Measurements from ENCODE around the gene NRSN2. TPM values are rescaled to one million over a fixed set of nuclear protein-coding genes. Genes with fewer than 3 reads are reported as not detected.
"Not testable (repeated sequence)": the region's sequence is repeated elsewhere in the genome, so short reads cannot be mapped to it uniquely, and the experiment has no call there.

Gene NRSN2
- total and polyA plus RNA-seq, 2 experiments from 2014 or later, result 111 to 170 TPM

GRCh38 chr20:371755-372542, 25.0 kb downstream of the NRSN2 start:
- TF ChIP-seq CTCF (IDR thresholded peaks at IDR 0.05; ENCODE audit: low read depth, low read length), result no peak
- Histone ChIP-seq H3K27me3 (no peaks in the 10 kb centered on the region), H3K9me3 (ENCODE audit: low read depth) (no peaks in the 10 kb centered on the region), H3K4me3 (no peak overlapping the region), H3K36me3 (no peaks in the 10 kb centered on the region), H3K4me1 (ENCODE audit: low read depth) (no peaks in the 10 kb centered on the region), H3K27ac (no peak overlapping the region)
- peak in 1 of 2 donors; percentile 96 for DNase-seq (ENCODE audit: low read depth in 1 of 2, low spot score in 1 of 2)

GRCh38 chr20:372543-373082, 25.7 kb downstream of the NRSN2 start:
- H3K36me3 ChIP-seq; H3K4me3 ChIP-seq; H3K27ac ChIP-seq; H3K9me3 ChIP-seq (ENCODE audit: low read depth); H3K4me1 ChIP-seq (ENCODE audit: low read depth); H3K27me3 ChIP-seq; DNase-seq (ENCODE audit: low read depth in 1 of 2, low spot score in 1 of 2): not testable (repeated sequence)

GRCh38 chr20:373171-373890, 26.4 kb downstream of the NRSN2 start:
- no peaks in the 10 kb centered on the region for H3K36me3 ChIP-seq
- no peaks in the 10 kb centered on the region for H3K27me3 ChIP-seq
- DNase-seq (ENCODE audit: low read depth in 1 of 2, low spot score in 1 of 2), result peak in 1 of 2 donors; percentile 94
- H3K27ac ChIP-seq, result no peak overlapping the region
- no peak for TF ChIP-seq CTCF (IDR thresholded peaks at IDR 0.05; ENCODE audit: low read depth, low read length)
- H3K4me3 ChIP-seq, result no peak overlapping the region
- H3K4me1 ChIP-seq (ENCODE audit: low read depth), result no peaks in the 10 kb centered on the region
- no peaks in the 10 kb centered on the region for H3K9me3 ChIP-seq (ENCODE audit: low read depth)

GRCh38 chr20:375265-375889, 28.5 kb downstream of the NRSN2 start:
- no peaks in the 10 kb centered on the region for H3K36me3 ChIP-seq
- no peak for TF ChIP-seq CTCF (IDR thresholded peaks at IDR 0.05; ENCODE audit: low read depth, low read length)
- H3K27me3 ChIP-seq, result no peaks in the 10 kb centered on the region
- no peak for DNase-seq (ENCODE audit: low read depth in 1 of 2, low spot score in 1 of 2)
- H3K9me3 ChIP-seq (ENCODE audit: low read depth), result no peaks in the 10 kb centered on the region
- no peak overlapping the region for H3K27ac ChIP-seq
- no peaks in the 10 kb centered on the region for H3K4me1 ChIP-seq (ENCODE audit: low read depth)
- H3K4me3 ChIP-seq, result no peak overlapping the region

- Histone ChIP-seq H3K4me1 (ENCODE audit: low read depth) (no peaks in the 10 kb centered on the region), H3K36me3 (no peaks in the 10 kb centered on the region), H3K4me3 (no peak overlapping the region), H3K27me3 (peaks cover 6% of the 10 kb centered on the region), H3K9me3 (ENCODE audit: low read depth) (no peaks in the 10 kb centered on the region), H3K27ac (no peak overlapping the region)
- TF ChIP-seq CTCF (IDR thresholded peaks at IDR 0.05; ENCODE audit: low read depth, low read length), result no peak
- DNase-seq (ENCODE audit: low read depth in 1 of 2, low spot score in 1 of 2), result no peak
These were observed 29.2 kb downstream of the NRSN2 start for GRCh38 chr20:376089-376488.

Measured in cardiac muscle cell (in vitro differentiated cells and primary cell).